Vagina (tissue), 2 donors: ENCODE results near the gene ASTN2.

ENCODE experiments used
- POLR2A ChIP-seq, 2 donors: fragments of 450-650 bp; IDR thresholded peaks; one replicate each; pipeline ENCODE4 v1.6.1; 2017; ENCODE audit warnings: antibody characterized with exemption in 2 of 2, mild to moderate bottlenecking in 2 of 2, moderate library complexity in 2 of 2
- POLR2AphosphoS5 ChIP-seq, 2 donors: sonication (generic); formaldehyde crosslinking; IDR thresholded peaks; one replicate each; pipeline ENCODE4 v1.9.0; 2017; ENCODE audit warnings: antibody characterized with exemption in 2 of 2, mild to moderate bottlenecking in 2 of 2, low read depth in 1 of 2; ENCODE audit not compliant: insufficient read depth in 1 of 2
- TF ChIP-seq, protein P1 (sequence below), 3 experiments: fragments of 450-650 bp in 2 of 3; fragments of 200-600 bp in 1 of 3; sonication (generic) in 1 of 3; IDR thresholded peaks; one replicate each; pipeline ENCODE4 v1.5.1; 2017 to 2019; ENCODE audit warnings: antibody characterized with exemption in 3 of 3, mild to moderate bottlenecking in 2 of 3, moderate library complexity in 2 of 3

DNA sequence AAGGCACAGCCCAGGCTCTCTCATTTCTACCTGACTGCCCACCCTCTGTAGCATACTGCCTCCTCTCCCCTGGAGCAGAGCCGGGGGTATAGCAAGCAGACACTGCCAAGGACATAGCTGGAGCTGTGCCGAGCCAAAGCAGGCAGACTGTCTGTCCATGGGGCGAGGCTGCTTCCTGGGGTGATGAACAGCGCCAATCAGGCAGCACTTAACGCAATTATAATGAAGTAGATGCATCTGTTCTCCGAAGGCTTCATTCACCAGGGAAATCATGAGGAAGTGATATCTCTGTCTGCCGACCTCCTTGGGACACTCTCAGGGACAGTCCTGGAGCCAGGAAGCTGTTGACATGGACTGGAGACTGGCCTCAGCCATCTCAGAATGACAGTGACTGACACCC lies 230.7 kb downstream of the ASTN2 start:
- TF ChIP-seq, protein P1, sequence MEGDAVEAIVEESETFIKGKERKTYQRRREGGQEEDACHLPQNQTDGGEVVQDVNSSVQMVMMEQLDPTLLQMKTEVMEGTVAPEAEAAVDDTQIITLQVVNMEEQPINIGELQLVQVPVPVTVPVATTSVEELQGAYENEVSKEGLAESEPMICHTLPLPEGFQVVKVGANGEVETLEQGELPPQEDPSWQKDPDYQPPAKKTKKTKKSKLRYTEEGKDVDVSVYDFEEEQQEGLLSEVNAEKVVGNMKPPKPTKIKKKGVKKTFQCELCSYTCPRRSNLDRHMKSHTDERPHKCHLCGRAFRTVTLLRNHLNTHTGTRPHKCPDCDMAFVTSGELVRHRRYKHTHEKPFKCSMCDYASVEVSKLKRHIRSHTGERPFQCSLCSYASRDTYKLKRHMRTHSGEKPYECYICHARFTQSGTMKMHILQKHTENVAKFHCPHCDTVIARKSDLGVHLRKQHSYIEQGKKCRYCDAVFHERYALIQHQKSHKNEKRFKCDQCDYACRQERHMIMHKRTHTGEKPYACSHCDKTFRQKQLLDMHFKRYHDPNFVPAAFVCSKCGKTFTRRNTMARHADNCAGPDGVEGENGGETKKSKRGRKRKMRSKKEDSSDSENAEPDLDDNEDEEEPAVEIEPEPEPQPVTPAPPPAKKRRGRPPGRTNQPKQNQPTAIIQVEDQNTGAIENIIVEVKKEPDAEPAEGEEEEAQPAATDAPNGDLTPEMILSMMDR (IDR thresholded peaks at IDR 0.05), result no peak
- TF ChIP-seq POLR2A (IDR thresholded peaks at IDR 0.05) (no peak), POLR2AphosphoS5 (IDR thresholded peaks at IDR 0.05; ENCODE audit: insufficient read depth in 1 of 2, low read depth in 1 of 2) (no peak)
